Kidney (tissue), 14 donors: ENCODE results near the gene SBF2. TPM values are rescaled to one million over a fixed set of nuclear protein-coding genes. Genes with fewer than 3 reads are reported as not detected.
"Not testable (repeated sequence)": the region's sequence is repeated elsewhere in the genome, so short reads cannot be mapped to it uniquely, and the experiment has no call there.

Source experiments
- DNase-seq, 5 donors: peaks; one replicate each; pipeline ENCODE4 v3.0.0-alpha.2; 2013 to 2020
- FAIRE-seq: peaks from 2 replicates; lab custom pipeline; 2012; peaks lifted over from hg19 to GRCh38; lab: Jason Lieb, UNC
- H3K27ac ChIP-seq, 2 donors: one replicate each; pipeline ENCODE4 v1.7.0; 2013; ENCODE audit warnings: low read depth in 2 of 2, low read length in 2 of 2, inconsistent platforms in 1 of 2
- H3K27me3 ChIP-seq: one replicate; pipeline ENCODE4 v1.7.1; 2013; ENCODE audit warnings: low read length, inconsistent platforms; ENCODE audit not compliant: control insufficient read depth, insufficient read depth
- H3K36me3 ChIP-seq, 3 donors: one replicate each; pipeline versions ENCODE4 v1.7.0 to v1.7.1; 2013; ENCODE audit warnings: low read length in 3 of 3, control low read depth in 1 of 3, inconsistent platforms in 1 of 3; ENCODE audit not compliant: insufficient read depth in 3 of 3, control insufficient read depth in 2 of 3
- H3K4me1 ChIP-seq, 3 donors: one replicate each; pipeline versions ENCODE4 v1.7.0 to v1.7.1; 2013; ENCODE audit warnings: low read length in 3 of 3, inconsistent platforms in 1 of 3, low read depth in 1 of 3; ENCODE audit not compliant: control insufficient read depth in 2 of 3, insufficient read depth in 2 of 3
- H3K4me3 ChIP-seq, 3 donors: one replicate each; pipeline versions ENCODE4 v1.7.0 to v1.8.1; 2013; ENCODE audit warnings: low read length in 3 of 3, control low read depth in 1 of 3, inconsistent platforms in 1 of 3
- H3K9ac ChIP-seq, 3 donors: one replicate each; pipeline versions ENCODE4 v1.7.0 to v1.7.1; 2013; ENCODE audit warnings: low read length in 3 of 3, control low read depth in 1 of 3, inconsistent platforms in 1 of 3
- H3K9me3 ChIP-seq, 3 donors: one replicate each; pipeline versions ENCODE4 v1.7.0 to v1.7.1; 2013; ENCODE audit warnings: low read length in 3 of 3, control low read depth in 1 of 3, inconsistent platforms in 1 of 3; ENCODE audit not compliant: control insufficient read depth in 2 of 3, insufficient read depth in 1 of 3
- CTCF ChIP-seq: IDR thresholded peaks from 3 replicates; pipeline ENCODE4 v1.5.1; 2012; ENCODE audit warnings: mild to moderate bottlenecking, moderate library complexity, borderline replicate concordance; ENCODE audit not compliant: insufficient read depth; ENCODE audit errors: extremely low read depth
- intact Hi-C: fragments of 100-400 bp; cut with DNase I; formaldehyde crosslinking; loops from one replicate; pipeline ENCODE4 v1.11.1; 2022
- polyA plus RNA-seq: library from polyadenylated mRNA; stranded (reverse); fragments of 350-450 nt; fragmentation: Illumina TruSeq; extraction: RNeasy Lipid Tissue Mini Kit (QIAGEN cat#74804); gene quantifications from one replicate; pipeline ENCODE4 v1.2.3, GENCODE V29; 2014; ENCODE audit warnings: low read depth, low replicate concordance; ENCODE audit not compliant: insufficient read depth
- total RNA-seq: library from RNA; stranded (reverse); fragmentation: NEBNext Ultra II Directional; extraction: Animal tissue kit (Norgen Biotek cat#: 25700); gene quantifications from one replicate; pipeline ENCODE4 v1.2.1, GENCODE V29; 2021
- donor health status: control.
- donor health status: control.
- donor health status: control.
- donor health status: control.
- donor health status: control.
- donor health status: DM: yes; HTN: yes; CAD: no.
- donor health status: Normal renal cell carcinoma (clear cell type).

Gene SBF2
- total and polyA plus RNA-seq, 2 donors from 2014 or later: 13.1 to 55.4 TPM

- H3K27ac ChIP-seq: no peak overlapping the region
- intact Hi-C loops: loop anchor here (10.0 kb wide), 1 partner anchor 131 kb away; no protein-coding TSS in a partner anchor
- no peak for FAIRE-seq
- no peak overlapping the region for H3K9ac ChIP-seq
- H3K36me3 ChIP-seq: peaks cover 0 to 11% (median under 1%) of the 10 kb centered on the region in 3 donors
- no peak for DNase-seq
- H3K4me3 ChIP-seq: no peak overlapping the region
- no peaks in the 10 kb centered on the region for H3K27me3 ChIP-seq
- peaks cover 0 to 2% (median 0%) of the 10 kb centered on the region in 3 donors for H3K4me1 ChIP-seq
- no peak for TF ChIP-seq CTCF
- no peaks in the 10 kb centered on the region for H3K9me3 ChIP-seq
These were observed 548.4 kb downstream of the SBF2 start for GRCh38 chr11:9745411-9746211.

GRCh38 chr11:9743512-9743911 lies 550.5 kb downstream of the SBF2 start:
- H3K27me3 ChIP-seq, H3K9me3 ChIP-seq, H3K9ac ChIP-seq, H3K4me3 ChIP-seq, H3K27ac ChIP-seq, H3K4me1 ChIP-seq, FAIRE-seq, DNase-seq: not testable (repeated sequence)
- intact Hi-C loops: loop anchor here (10.0 kb wide), 1 partner anchor 129 kb away; no protein-coding TSS in a partner anchor
- peaks cover 3 to 19% (median 7%) of the 10 kb centered on the region in 3 donors for H3K36me3 ChIP-seq

- no peaks in the 10 kb centered on the region for H3K4me1 ChIP-seq
- H3K36me3 ChIP-seq: peaks cover 3 to 24% (median 9%) of the 10 kb centered on the region in 3 donors
- TF ChIP-seq CTCF: no peak
- DNase-seq: no peak
- intact Hi-C loops: loop anchor here (10.0 kb wide), 1 partner anchor 126 kb away; no protein-coding TSS in a partner anchor
- no peak for FAIRE-seq
- no peak overlapping the region for H3K9ac ChIP-seq
- H3K4me3 ChIP-seq: no peak overlapping the region
- H3K27me3 ChIP-seq: no peaks in the 10 kb centered on the region
- no peak overlapping the region for H3K27ac ChIP-seq
- no peaks in the 10 kb centered on the region for H3K9me3 ChIP-seq
These were observed 552.8 kb downstream of the SBF2 start for GRCh38 chr11:9741260-9741659.

- DNase-seq: no peak
- H3K4me1 ChIP-seq: no peaks in the 10 kb centered on the region
- no peak overlapping the region for H3K27ac ChIP-seq
- no peak overlapping the region for H3K9ac ChIP-seq
- no peak for TF ChIP-seq CTCF
- H3K36me3 ChIP-seq: peaks cover 3 to 24% (median 9%) of the 10 kb centered on the region in 3 donors
- no peak overlapping the region for H3K4me3 ChIP-seq
- FAIRE-seq: no peak
- H3K9me3 ChIP-seq: no peaks in the 10 kb centered on the region
- intact Hi-C loops: loop anchor here (10.0 kb wide), 1 partner anchor 126 kb away; no protein-coding TSS in a partner anchor
- no peaks in the 10 kb centered on the region for H3K27me3 ChIP-seq
These were observed 553.7 kb downstream of the SBF2 start for GRCh38 chr11:9740202-9740883.
